Measurements from ENCODE around the gene ZNF330.

The ZNF330 gene

GRCh38 chr4:141192564-141192963 lies 28.1 kb upstream of the ZNF330 start:
- in situ Hi-C loops (cut with MboI; ENCODE audit: low pct_unique_long_range_greater_than_20kb, low sequenced_read_pairs, unreplicated experiment): no loop called here
- DNase-seq (ENCODE audit: low spot score): no peak
- TF ChIP-seq CTCF (IDR thresholded peaks at IDR 0.05; ENCODE audit: extremely low read depth, insufficient read depth, missing control alignments): no peak

- no peak for TF ChIP-seq CTCF (IDR thresholded peaks at IDR 0.05; ENCODE audit: extremely low read depth, insufficient read depth, missing control alignments)
- in situ Hi-C loops (cut with MboI; ENCODE audit: low pct_unique_long_range_greater_than_20kb, low sequenced_read_pairs, unreplicated experiment): no loop called here
- DNase-seq (ENCODE audit: low spot score): no peak
Observed at GRCh38 chr4:141193516-141194034, 27.1 kb upstream of the ZNF330 start.

DNA sequence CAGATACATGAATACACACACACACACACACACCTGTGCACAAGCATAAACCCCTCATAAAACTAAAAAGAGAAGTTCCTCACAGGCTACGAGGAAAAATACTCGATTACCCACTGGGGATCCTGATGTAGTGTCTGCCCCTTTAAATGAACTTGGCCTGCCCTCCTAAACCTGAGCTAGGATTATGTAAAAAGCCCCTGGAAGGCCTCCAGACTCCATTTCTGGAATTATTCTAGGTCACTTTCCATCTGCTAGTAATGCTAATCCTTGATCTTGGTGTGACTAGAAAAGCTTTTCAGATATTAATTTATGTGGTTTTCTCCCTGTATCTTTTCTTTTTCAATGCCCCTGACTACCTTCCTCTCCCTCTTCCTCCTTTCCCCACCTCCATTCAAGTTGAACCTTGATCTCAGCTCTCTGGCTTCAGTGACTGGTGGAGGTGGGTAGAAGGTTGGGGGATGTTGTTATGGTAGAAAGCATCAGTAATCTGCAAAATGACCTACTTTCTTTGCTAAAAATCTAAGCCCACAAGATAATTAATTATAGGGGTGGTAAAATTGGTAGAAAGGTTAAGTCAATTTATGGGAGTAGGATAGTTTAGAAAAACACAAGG lies 25.5 kb upstream of the ZNF330 start:
- in situ Hi-C loops (cut with MboI; ENCODE audit: low pct_unique_long_range_greater_than_20kb, low sequenced_read_pairs, unreplicated experiment): no loop called here
- no peak for DNase-seq (ENCODE audit: low spot score)
- TF ChIP-seq CTCF (IDR thresholded peaks at IDR 0.05; ENCODE audit: extremely low read depth, insufficient read depth, missing control alignments): no peak

DNA sequence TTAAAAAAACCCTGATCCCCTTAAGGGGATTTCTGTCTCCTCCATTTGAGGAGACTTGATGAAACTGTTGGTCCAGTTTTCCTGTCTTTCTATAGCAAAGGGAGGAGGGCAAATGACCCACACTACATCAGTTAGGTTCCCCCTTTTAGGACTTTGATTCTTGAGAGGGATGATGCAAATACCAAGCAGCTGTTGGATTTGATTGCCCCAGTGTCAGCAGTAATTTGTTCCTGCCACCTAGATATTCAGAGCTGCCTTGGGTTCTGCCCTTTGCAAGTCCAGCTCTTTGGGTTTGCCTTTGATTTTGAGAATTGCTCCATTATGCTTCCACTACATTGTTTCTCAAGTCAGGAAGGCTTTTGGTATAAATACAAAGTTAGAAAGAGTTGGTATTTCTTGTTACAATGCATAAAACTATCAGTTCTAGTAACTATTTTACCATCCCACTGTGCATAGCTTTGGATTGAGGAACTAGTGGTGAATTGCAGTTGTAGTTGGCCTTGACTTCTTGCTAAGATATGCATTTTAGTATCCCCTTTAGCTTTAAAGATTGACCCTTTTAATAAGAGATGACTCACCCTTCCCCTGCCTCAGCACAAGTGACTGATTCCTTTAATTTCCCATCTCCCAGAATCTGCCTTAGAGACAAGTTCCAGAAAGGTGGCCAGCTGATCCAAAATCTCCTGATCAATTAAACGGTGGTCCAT lies 24.3 kb upstream of the ZNF330 start:
- TF ChIP-seq CTCF (IDR thresholded peaks at IDR 0.05; ENCODE audit: extremely low read depth, insufficient read depth, missing control alignments): no peak
- in situ Hi-C loops (cut with MboI; ENCODE audit: low pct_unique_long_range_greater_than_20kb, low sequenced_read_pairs, unreplicated experiment): no loop called here

DNA sequence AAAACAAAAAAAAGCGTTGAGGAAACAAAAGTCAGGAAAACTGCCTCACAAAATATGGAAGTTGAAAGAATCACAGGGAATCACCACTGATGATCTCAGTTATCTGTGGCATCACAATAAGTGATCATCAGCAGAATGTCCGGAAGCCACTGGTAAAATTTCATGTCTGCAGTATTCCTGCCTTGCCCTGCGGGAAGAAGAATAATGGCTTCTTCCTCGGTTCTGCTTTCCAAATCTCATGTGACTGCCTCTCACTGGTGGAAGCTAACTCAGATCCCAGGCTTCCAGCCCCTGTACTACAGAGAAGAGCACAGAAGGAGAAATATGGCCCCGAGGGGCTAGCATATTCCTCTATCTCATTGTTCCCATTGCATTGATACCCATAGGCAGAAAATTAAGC lies 12.7 kb upstream of the ZNF330 start:
- in situ Hi-C loops (cut with MboI; ENCODE audit: low pct_unique_long_range_greater_than_20kb, low sequenced_read_pairs, unreplicated experiment): no loop called here
- no peak for TF ChIP-seq CTCF (IDR thresholded peaks at IDR 0.05; ENCODE audit: extremely low read depth, insufficient read depth, missing control alignments)
- DNase-seq (ENCODE audit: low spot score): no peak

More for the DNA sequence above, 24.3 kb upstream of the ZNF330 start:
- DNase-seq (ENCODE audit: low spot score): no peak

- in situ Hi-C loops (cut with MboI; ENCODE audit: low pct_unique_long_range_greater_than_20kb, low sequenced_read_pairs, unreplicated experiment): no loop called here
- no peak for DNase-seq (ENCODE audit: low spot score)
- no peak for TF ChIP-seq CTCF (IDR thresholded peaks at IDR 0.05; ENCODE audit: extremely low read depth, insufficient read depth, missing control alignments)
Observed at GRCh38 chr4:141210168-141210567, 10.5 kb upstream of the ZNF330 start.

All from GM13977 (cell line).